Measurements from ENCODE around the gene NALCN.

DNA sequence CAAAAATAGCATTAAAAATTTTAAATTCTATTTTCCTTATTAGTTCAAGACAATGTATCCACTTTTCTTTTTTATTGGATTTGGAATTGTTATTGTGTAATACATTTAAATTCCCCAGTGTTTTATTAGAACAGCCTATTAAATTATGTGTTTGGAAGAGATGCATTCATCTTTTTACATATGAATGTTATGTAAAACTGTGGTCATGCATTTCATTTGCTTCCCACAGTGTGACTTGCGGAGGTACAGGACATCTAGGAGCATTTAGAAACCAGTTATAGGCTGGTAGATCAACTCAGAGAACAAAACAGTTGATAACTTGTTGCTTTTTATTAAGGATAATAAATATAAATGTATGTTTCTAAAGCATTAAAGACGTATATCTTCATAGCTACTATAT is 406.2 kb downstream of the NALCN start:
- TF ChIP-seq CTCF (IDR thresholded peaks at IDR 0.05; ENCODE audit: low read depth, low read length) (no peak), EZH2phosphoT487 (IDR thresholded peaks at IDR 0.05; ENCODE audit: low read depth) (no peak)

Measured in OCI-LY3 (cell line).